Subcutaneous abdominal adipose tissue (tissue), 5 donors: ENCODE results near the gene SKI.

ENCODE experiments used
- H3K27ac ChIP-seq: one replicate; pipeline ENCODE4 v1.7.0; 2013; ENCODE audit warnings: low read depth, mild to moderate bottlenecking, inconsistent platforms, low read length, moderate library complexity
- H3K27me3 ChIP-seq, 5 donors: one replicate each; pipeline ENCODE4 v1.7.0; 2013; ENCODE audit warnings: low read length in 5 of 5, inconsistent platforms in 1 of 5; ENCODE audit not compliant: control insufficient read depth in 5 of 5, insufficient read depth in 4 of 5
- H3K36me3 ChIP-seq, 5 donors: one replicate each; pipeline ENCODE4 v1.7.0; 2013; ENCODE audit warnings: low read length in 5 of 5; ENCODE audit not compliant: control insufficient read depth in 5 of 5, insufficient read depth in 5 of 5
- H3K4me1 ChIP-seq, 5 donors: one replicate each; pipeline ENCODE4 v1.7.0; 2013; ENCODE audit warnings: low read length in 5 of 5, mild to moderate bottlenecking in 3 of 5, moderate library complexity in 1 of 5; ENCODE audit not compliant: control insufficient read depth in 5 of 5, insufficient read depth in 5 of 5
- H3K4me3 ChIP-seq, 5 donors: one replicate each; pipeline ENCODE4 v1.7.0; 2013; ENCODE audit warnings: low read length in 5 of 5, low read depth in 1 of 5
- H3K9ac ChIP-seq, 5 donors: one replicate each; pipeline ENCODE4 v1.7.0; 2013; ENCODE audit warnings: low read length in 5 of 5, mild to moderate bottlenecking in 4 of 5, moderate library complexity in 3 of 5
- H3K9me3 ChIP-seq, 5 donors: one replicate each; pipeline ENCODE4 v1.7.0; 2013; ENCODE audit warnings: low read length in 5 of 5; ENCODE audit not compliant: control insufficient read depth in 5 of 5
- donor health status: healthy.
- donor health status: healthy.
- donor health status: healthy.
- donor health status: healthy.
- donor health status: healthy.

SKI gene

DNA sequence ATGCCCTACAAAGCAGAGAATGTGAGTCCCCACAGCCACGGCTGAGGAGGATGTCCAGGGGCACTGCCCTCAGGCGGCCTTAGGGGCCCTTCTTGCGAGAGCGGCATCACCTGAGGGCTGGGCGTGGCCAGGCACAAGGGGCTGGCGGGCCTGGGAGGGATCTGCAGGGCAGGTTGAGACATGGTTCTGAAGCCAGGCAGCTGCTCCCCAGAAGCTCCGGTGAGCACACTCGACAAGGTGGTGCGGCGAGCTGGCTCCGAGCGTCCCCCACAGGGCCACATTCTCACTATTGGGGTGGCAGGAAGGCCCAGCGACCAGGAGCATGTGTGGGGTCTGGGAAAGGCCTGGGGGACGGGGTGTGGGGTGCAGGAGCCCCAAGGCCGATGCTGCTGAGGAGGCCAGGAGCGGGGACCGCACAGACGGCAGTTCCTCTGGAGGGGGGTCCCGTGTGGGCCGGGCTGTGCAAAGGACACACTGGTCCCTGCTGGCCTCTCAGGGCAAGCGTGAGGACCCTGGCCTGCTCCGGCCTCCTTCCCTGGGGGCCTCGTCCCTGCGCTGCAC lies 116.1 kb downstream of the SKI start:
- H3K4me1 ChIP-seq: no peaks in the 10 kb centered on the region
- H3K9ac ChIP-seq: no peak overlapping the region
- no peaks in the 10 kb centered on the region for H3K36me3 ChIP-seq
- no peak overlapping the region for H3K4me3 ChIP-seq
- H3K27ac ChIP-seq: no peak overlapping the region
- H3K27me3 ChIP-seq: no peaks in the 10 kb centered on the region
- no peaks in the 10 kb centered on the region for H3K9me3 ChIP-seq

DNA sequence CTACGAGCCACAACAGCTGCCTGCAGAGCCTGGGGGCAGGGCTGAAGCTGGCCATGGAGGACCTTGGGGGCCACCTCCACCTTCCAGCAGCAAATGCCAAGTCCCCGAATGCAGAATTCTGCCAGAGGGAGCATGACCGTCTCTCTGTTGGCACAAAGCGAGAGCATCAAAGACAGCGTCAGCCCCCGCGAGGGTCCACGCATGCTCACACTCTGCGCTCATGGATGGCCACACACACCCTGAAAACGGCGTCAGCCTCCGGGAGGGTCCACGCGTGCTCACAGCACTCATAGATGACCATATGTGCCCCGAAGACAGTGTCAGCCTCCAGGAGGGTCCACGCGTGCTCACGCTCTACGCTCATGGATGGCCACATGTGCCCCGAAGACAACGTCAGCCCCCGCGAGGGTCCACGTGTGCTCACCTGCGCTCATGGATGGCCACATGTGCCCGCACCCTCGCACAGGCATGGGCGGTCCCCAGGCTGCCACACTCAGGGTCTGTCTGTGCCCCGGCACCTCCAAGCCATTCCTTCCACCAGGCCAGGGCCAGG lies 116.7 kb downstream of the SKI start:
- no peaks in the 10 kb centered on the region for H3K36me3 ChIP-seq
- no peak overlapping the region for H3K27ac ChIP-seq
- no peaks in the 10 kb centered on the region for H3K27me3 ChIP-seq
- no peaks in the 10 kb centered on the region for H3K9me3 ChIP-seq
- H3K9ac ChIP-seq: no peak overlapping the region
- no peaks in the 10 kb centered on the region for H3K4me1 ChIP-seq
- H3K4me3 ChIP-seq: no peak overlapping the region

DNA sequence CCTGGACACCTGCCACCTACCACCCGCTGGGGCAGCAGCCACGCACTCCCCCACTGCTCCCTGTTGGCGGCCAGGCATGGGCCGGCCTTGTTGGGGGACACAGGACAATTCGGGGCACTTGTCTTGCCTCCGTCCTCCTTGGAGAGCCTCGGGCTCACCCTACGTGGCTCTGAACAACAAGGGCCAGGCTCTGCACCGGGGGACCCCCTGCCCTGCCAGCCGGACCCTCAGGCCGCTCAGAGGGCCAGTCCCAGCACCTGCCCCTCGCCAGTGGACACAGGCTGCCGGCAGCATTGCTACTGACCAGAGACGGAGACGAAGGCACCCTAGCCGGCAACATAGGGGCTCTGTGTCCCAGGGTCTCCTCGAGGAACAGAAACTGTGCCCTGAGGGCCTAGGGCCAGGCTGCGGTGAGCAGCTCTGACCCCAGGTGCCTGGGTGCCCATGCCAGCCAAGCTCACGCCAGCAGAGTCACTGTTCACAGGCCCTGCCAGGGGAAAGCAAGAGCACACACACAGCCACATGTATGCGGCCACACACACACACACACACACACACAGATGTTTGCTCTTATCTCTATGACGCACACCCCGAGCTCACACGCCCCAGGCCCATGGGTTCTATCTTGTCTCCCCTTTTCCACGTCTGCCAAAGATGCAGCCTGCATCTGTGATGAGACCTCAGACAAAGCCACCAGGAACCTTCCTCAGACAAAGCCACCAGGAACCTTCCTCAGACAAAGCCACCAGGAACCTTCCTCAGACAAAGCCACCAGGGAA lies 117.4 kb downstream of the SKI start:
- Histone ChIP-seq H3K4me1 (no peaks in the 10 kb centered on the region), H3K9ac (no peak overlapping the region), H3K27me3 (no peaks in the 10 kb centered on the region), H3K9me3 (no peaks in the 10 kb centered on the region), H3K36me3 (no peaks in the 10 kb centered on the region), H3K4me3 (no peak overlapping the region), H3K27ac (no peak overlapping the region)

DNA sequence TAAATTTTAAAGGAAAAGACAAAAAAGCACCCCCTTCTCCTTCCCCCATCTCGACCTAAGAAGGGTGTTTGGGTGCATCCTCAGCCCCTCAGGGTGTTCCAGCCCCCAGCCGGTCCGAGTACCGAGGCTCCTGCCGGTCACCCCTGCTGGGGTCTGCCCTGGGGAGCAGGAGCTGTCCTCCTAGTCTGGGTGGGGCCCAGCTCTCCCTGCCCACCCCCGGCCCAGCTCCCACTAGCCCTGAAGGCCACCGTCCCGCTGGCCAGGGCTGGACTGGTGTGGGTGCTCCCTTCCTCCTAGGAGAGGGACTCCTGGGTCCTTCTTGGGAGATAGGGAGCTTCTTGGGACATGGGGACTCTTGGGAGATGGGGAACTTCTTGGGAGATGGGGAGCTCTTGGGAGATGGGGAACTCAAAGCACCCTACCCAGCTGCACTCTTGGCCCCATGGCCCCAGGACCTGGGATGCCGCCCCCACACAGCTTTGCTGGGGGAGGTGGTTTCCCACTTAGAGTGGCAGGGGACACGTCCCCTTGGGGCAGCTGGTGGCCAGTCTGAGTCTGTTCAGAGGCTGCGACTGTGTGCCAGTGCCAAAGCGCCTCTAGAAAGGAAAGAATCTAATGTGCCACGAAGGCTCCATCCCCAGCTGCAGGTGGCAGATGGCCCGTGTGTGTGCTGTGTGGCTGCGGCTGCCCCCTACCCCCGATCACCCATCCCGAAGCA lies 118.7 kb downstream of the SKI start:
- Histone ChIP-seq H3K36me3 (no peaks in the 10 kb centered on the region), H3K4me3 (no peak overlapping the region), H3K4me1 (no peaks in the 10 kb centered on the region), H3K9ac (no peak overlapping the region), H3K27me3 (no peaks in the 10 kb centered on the region), H3K9me3 (no peaks in the 10 kb centered on the region), H3K27ac (no peak overlapping the region)

DNA sequence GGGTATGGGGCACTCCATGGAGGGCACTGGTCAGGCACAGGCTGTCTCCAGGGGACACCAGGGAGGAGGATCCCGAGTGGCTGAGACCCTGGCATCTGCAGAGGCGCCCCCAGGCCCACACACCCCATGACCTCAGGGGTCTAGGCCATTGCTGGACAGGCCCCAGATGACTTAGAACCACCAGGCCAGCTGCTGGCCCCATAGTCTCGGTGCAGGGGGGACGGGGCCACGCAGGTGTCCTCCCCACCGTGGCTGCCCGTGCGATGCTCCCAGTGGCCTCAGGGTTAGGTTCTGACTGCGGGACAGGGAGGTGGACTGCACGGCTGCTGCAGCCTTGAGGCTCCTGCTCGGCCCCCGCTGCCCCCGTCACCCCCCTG lies 119.3 kb downstream of the SKI start:
- Histone ChIP-seq H3K9ac (no peak overlapping the region), H3K27me3 (no peaks in the 10 kb centered on the region), H3K9me3 (no peaks in the 10 kb centered on the region), H3K4me1 (no peaks in the 10 kb centered on the region), H3K27ac (no peak overlapping the region), H3K36me3 (no peaks in the 10 kb centered on the region), H3K4me3 (no peak overlapping the region)

DNA sequence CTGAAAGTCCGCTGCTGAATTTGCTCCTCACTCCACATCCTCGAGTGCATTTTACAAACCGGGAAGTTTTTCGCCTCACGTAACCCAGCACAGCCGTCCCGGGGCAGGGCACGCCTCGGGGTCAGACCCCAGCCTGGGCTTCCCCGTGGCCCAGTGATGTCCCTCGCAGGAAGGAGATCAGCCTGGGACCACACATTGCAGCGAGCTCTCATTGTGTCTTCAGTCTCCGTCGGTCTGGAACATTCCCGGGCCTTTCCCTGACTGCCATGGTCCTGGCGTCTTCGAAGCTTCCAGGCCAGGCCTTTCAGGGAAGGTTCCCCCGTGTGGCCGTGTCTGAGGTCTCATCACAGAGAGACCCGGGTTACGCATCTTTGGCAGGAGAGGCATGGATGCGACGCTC lies 119.8 kb downstream of the SKI start:
- no peaks in the 10 kb centered on the region for H3K36me3 ChIP-seq
- no peak overlapping the region for H3K27ac ChIP-seq
- H3K27me3 ChIP-seq: no peaks in the 10 kb centered on the region
- H3K9me3 ChIP-seq: no peaks in the 10 kb centered on the region
- H3K4me1 ChIP-seq: peaks cover 0 to 3% (median 2%) of the 10 kb centered on the region in 5 donors
- no peak overlapping the region for H3K4me3 ChIP-seq
- no peak overlapping the region for H3K9ac ChIP-seq

DNA sequence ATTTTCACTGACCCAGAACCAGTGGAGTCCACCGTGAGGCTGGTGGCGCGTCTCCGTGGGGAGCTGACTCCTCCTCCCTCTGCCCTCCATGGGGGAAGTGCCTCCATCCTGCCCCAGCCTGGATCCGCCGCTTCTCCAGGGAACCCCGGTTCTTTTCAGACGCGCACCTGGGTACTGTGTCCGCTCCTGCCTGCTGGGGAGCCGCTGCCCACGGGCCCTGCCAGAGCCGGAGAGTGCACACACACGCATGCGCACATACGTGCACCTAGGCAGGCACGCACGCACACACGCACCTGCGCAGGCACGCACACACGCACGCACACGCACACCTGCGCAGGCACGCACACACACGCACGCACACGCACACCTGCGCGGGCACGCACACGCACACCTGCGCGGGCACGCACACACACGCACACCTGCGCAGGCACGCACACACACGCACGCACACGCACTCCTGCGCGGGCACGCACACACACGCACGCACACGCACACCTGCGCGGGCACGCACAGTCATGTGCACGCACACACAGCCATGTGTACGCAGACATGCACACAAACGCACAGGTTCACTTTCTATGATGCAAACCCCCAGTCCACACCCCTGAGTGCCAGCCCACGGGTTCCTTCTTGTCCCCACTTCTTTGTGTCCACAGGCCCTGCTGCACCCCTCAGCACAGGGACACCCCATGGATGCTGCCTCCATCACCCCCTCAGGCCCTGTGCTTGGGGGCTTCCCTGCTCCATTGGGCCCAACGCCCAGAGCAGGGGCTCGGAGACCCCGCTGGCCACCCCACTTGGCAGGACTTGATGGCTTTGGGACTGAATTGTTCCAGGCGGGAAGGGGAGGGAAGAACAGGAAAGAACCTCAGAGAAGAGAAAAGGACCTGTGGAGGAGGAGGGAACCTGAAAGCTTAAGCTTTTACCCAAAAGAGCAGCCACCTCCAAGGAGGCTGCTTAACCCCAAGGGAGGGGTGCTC lies 120.5 kb downstream of the SKI start:
- Histone ChIP-seq H3K36me3 (no peaks in the 10 kb centered on the region), H3K27me3 (no peaks in the 10 kb centered on the region), H3K4me3 (no peak overlapping the region), H3K9ac (no peak overlapping the region), H3K9me3 (no peaks in the 10 kb centered on the region), H3K4me1 (peaks cover 0 to 9% (median 7%) of the 10 kb centered on the region in 5 donors), H3K27ac (no peak overlapping the region)

DNA sequence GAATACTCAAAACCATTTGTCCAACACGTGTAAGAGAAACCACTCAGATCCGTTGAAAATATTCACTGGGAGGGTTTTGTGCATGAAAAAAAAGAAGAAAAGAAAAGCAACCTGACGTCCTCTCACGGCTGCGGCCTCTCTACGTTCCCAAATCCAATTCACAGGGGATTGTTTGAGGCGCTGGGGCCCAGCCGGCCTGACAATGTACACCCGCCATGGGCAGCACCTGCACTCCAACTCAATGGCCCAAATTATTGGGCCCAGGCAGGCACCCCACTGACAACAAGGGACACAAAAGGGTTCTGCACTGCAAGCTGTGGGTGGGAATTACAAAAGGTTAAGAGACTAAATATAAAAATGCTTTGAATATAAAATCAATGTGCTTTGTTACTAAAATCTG lies 121.7 kb downstream of the SKI start:
- Histone ChIP-seq H3K36me3 (no peaks in the 10 kb centered on the region), H3K9me3 (no peaks in the 10 kb centered on the region), H3K27me3 (no peaks in the 10 kb centered on the region), H3K9ac (no peak overlapping the region), H3K4me1 (peaks cover 0 to 10% (median 9%) of the 10 kb centered on the region in 5 donors), H3K27ac (no peak overlapping the region), H3K4me3 (no peak overlapping the region)

DNA sequence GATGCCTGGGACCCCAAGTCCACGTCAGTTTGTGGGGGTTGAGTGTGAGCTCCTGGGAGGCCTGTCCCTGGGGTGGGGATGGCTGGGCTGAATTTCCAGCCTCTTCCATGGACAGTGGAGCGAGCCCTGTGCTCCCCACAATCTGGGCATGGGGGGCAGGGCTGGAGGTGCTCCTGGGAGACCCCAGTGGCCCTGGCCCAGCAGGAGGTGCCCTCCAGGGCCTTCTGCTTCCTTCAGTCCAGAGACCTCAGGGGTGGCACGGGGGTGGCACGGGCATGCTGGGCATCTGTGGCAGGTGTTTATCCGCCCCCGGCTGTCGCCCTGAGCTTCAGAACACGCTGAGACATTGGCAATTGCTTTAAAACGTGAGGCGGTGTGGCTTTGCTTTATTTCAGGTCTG lies 122.4 kb downstream of the SKI start:
- no peak overlapping the region for H3K9ac ChIP-seq
- H3K4me3 ChIP-seq: no peak overlapping the region
- H3K9me3 ChIP-seq: no peaks in the 10 kb centered on the region
- H3K27me3 ChIP-seq: peaks cover 0 to 4% (median 0%) of the 10 kb centered on the region in 5 donors
- H3K27ac ChIP-seq: no peak overlapping the region
- H3K36me3 ChIP-seq: no peaks in the 10 kb centered on the region
- peaks cover 0 to 12% (median 9%) of the 10 kb centered on the region in 5 donors for H3K4me1 ChIP-seq
